Stimulated activated CD8-positive, alpha-beta memory T cell treated with anti-CD3 and anti-CD28 coated beads, Interleukin-12 subunit alpha, Interleukin-12 subunit beta, amount 100 ng/mL, for 4 hours (primary cell): ENCODE data around the gene MLYCD.

ENCODE experiments used
- DNase-seq: peaks from one replicate; pipeline ENCODE4 v3.0.0-alpha.2; 2020; ENCODE audit warnings: low read depth

MLYCD gene

DNA sequence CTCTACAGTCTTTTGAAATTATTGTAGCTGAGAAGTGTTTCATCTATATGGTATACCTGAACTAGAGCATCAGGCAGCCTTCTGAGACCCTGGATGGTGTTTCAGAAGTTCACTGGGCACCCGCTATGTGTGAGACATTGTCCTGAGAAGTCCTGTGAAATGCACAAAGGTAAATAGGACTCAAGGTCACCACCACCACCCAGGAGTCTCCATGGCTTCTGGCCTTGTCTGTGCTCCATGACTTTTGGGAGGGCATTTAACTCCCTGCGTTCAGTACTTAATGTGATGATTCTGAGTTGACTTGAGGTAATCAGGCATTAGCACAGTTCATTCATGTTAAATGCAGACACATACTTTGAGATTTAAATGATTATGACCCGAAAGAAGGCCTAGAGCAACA, 1.1 kb downstream of the MLYCD start:
- DNase-seq, result no peak

DNA sequence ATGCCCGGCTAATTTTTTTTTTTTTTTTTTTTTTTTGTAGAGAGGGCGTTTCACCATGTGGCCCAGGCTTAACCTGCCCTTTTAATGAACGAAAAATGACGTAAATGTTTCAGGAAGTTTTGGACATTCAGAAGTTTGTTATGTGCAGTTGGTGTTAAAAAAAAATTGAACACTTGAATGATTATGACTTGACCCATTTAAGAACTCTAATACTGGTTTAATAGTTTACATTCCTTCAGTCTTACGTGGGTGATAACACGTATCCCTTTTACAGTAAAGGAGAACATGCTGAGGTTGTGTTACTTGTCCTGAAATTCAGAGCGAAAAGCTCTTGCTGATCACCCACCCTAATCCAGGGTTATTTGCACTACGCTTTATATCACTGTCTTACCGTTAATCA, 1.7 kb downstream of the MLYCD start:
- no peak for DNase-seq

- DNase-seq, result no peak
These were observed 2.2 kb downstream of the MLYCD start for GRCh38 chr16:83901101-83901500.

DNA sequence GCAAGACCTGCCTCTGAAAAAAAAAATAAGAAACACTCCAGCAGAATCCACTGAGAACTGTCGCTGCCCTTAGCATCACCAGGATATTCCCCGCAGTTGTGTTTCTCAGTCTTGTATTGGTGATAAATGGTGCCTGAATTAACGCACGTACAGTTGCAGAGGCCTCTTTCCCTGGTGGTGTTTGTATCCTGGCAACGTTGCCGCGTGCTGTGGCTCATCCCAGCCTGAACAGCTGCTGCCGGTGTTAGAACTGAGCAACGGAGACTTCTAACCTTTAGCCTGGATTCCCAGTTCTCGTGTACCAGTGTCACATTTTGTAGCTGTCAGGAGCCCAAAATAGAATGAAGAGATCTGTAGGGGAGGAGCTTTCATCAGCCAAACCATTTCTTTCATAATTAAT, 4.8 kb downstream of the MLYCD start:
- DNase-seq, result no peak

DNA sequence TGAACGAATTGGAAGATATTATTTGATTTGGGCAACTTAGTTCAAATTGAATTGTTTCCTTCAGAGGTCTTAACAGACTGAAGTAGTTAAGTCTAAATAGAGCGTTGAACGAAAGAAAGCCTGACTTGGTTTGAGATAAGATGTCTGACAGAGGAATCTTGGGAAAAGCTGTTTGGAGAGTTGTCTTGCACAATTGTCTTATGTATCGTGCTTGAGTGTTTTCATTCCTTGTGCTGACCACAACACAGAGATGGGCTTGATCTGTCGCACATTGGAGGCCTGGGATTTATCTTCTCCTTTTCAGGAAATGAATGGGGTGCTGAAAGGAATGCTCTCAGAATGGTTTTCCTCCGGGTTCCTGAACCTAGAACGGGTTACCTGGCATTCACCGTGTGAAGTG, 7.8 kb downstream of the MLYCD start:
- no peak for DNase-seq

GRCh38 chr16:83907111-83907510, 8.2 kb downstream of the MLYCD start:
- no peak for DNase-seq

GRCh38 chr16:83907631-83908250, 8.8 kb downstream of the MLYCD start:
- no peak for DNase-seq

DNA sequence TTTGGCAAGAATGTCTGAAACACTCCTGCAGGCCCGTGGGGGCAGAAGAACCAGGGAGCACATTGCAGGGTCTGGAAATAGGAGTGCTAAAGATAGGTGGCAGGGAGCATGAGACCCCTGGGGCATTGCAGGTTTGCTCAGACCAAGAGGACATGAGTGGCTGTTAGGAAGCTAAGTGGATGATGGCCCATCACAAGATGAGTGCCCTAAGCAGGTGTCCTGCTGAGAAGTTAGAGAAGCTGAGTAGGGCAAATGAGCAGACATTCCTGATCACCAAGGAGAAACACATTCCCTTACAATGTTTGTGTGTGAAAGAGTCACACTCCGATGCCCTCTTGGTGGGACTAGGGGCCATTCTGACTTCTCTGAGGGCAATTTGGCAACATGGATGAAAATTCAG, 9.9 kb downstream of the MLYCD start:
- no peak for DNase-seq

DNA sequence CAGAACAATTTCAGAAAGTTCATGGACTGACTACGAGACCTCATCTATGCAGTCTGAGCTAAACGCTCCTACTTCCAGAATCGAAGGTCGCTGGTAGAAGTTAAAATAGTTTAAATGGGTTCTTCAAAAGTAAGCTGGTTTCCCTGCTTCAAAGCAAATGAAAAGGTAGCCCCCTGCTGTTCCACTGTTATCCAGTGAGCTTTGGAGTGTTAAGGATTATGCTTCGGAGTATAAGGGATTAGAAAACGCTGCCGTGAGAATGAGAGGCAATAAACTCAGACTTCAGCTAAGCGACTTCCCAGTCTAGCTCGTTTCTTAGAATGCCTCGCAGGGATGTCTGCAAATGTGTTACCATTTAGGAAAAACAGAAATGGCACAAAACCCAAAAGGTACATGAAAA, 12.4 kb downstream of the MLYCD start:
- no peak for DNase-seq

GRCh38 chr16:83912519-83913244, 13.8 kb downstream of the MLYCD start:
- DNase-seq, result no peak

GRCh38 chr16:83913245-83913633, 14.3 kb downstream of the MLYCD start:
- no peak for DNase-seq

DNA sequence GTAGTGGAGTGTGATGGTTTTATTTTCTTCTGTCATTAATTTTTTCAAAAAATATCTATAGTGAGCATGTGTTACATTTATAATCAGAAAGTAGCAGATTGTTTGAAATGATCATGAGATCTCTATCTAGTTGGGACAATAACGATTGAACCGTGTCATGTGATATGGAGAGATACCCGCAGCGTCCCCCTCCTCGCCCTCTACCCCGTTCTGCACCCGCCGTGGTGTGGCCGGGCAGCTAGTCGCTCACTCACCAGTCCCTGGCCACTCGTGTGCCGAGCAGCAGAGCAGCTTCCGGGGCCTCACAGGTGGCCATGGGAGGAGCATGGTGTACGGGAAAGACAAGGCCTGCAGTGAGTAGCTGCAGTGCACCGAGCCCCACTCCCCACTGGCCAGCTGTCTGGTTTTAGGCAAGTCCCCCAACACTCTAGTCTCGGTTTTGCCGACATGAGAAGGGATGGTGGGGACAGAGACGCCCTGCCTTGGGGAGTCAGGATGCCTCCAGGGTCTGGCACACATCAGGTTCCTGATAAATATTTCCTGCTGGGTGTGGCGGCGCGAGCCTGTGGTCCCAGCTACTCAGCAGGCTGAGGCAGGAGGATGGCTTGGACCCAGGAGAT, 15.3 kb downstream of the MLYCD start:
- DNase-seq, result no peak

GRCh38 chr16:83915081-83915480, 16.2 kb downstream of the MLYCD start:
- no peak for DNase-seq

- DNase-seq, result no peak
These were observed 16.6 kb downstream of the MLYCD start for GRCh38 chr16:83915491-83915890.

- DNase-seq, result no peak
These were observed 18.5 kb downstream of the MLYCD start for GRCh38 chr16:83917152-83918120.

DNA sequence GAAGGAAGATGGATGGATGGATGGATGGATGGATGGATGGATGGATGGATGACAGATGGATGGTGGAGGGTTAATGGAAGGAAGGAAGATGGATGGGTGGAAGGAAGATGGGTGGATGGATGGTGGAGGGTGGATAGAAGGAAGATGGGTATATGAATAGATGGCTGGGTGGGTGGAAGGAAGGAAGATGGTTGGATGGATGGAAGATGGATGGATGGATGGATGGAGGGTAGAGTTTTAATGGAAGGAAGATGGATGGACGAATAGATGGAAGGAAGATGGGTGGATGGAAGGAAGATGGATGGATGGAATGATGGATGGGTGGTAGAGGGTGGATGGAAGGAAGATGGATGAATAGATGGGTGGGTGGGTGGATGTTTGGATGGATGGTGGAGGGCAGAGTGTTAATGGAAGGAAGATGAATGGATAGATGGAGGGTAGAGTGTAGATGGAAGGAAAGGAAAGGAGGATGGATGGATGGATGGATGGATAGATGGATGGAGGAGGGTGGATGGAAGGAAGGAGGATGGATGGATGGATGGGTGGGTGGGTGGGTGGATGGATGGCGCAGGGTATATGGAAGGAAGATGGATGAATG, 22.1 kb downstream of the MLYCD start:
- DNase-seq, result no peak

DNA sequence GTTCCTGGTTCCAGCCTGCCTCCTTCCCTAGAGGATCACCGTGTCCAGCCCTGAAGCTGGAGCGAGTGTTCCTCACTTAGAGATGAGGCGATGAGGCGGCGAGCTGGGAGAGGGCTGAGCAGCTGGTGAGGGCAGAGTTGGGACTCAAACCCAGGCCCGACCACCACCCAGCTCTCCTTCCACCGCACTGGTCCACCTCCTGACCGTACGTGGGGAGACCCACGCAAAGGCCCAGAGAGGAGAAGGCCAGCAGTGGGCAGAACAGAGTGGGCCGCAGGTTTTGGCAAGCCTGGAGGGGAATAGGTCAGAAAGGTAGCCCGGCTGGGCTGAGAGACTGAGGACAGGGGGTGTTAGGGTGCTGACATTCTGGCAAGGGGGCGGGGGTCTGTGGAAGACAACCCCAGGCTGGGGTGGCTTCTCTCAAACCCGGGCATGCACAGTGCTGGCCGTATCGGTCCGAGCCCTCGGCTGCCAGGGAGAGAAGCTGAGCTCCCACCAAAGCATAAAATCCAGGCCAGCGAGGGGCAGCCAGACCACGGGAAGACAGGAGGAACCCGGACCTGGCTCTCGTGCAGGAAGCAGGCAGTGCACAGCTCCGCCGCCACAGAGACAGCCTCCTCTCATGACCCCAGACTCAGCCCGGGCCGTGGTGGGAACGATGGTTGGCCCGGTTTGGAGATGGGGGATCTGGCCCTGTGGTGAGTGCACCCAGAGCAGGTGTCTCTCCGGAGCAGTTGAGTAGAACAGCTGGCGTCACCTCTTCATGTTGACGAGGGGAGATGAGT, 24.9 kb downstream of the MLYCD start:
- DNase-seq, result no peak

- DNase-seq, result no peak
These were observed 25.8 kb downstream of the MLYCD start for GRCh38 chr16:83924686-83925085.

DNA sequence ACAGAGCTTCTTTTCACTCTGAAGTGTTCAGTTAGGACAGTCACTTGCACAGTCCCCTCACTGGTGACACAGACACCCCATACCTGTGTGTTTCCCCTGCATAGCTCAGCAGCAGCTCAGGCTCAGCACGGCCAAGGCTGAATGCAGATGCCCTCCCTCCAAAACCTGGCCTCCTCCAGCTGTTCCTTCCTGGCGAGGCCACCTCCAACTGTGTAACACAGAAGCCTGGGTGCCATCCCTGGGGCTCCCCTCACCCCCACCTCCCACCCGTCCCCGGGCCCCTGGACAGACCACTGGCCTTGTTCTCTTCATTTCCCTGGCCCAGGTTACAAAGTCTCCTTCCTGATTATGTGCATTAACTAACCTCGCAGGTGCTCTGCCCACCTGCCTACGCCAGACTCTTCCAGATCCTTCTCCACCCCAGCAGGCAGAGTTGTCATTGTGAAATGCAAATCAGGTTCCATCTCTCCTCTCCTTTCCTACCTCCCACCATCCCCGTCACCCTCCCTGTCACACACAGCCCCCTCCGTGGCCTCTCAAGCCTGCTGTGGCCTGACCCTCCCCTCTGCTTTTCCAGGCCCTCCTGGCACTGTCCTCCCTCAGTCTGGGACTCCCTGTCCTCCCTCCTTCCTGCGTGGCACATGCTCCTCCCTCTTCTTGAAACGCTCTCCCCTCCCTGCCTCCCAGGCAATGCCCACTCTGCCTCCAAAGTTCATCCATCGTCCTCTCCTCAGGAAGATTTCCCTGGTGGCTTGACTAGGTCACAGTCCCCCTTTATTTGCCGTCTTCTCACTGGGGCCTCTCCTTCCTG, 26.4 kb downstream of the MLYCD start:
- no peak for DNase-seq

- DNase-seq, result no peak
These were observed 27.2 kb downstream of the MLYCD start for GRCh38 chr16:83925957-83926725.
